Epithelial cell of esophagus (primary cell): ENCODE measurements around the gene DLGAP4.

Experiments used
- DNase-seq: peaks from one replicate; pipeline ENCODE4 v3.0.0; 2010; ENCODE audit warnings: low read depth
- H3K4me3 ChIP-seq: 2 replicates; pipeline ENCODE4 v1.5.1; 2011; ENCODE audit warnings: mild to moderate bottlenecking, low read length, control low read depth
- TF ChIP-seq, protein P1 (sequence below): IDR thresholded peaks from 2 replicates; pipeline ENCODE4 v1.5.1; 2011; ENCODE audit warnings: low read depth, mild to moderate bottlenecking, low read length, control low read depth, inconsistent platforms; ENCODE audit not compliant: insufficient read depth; ENCODE audit errors: missing control alignments

Gene DLGAP4

DNA sequence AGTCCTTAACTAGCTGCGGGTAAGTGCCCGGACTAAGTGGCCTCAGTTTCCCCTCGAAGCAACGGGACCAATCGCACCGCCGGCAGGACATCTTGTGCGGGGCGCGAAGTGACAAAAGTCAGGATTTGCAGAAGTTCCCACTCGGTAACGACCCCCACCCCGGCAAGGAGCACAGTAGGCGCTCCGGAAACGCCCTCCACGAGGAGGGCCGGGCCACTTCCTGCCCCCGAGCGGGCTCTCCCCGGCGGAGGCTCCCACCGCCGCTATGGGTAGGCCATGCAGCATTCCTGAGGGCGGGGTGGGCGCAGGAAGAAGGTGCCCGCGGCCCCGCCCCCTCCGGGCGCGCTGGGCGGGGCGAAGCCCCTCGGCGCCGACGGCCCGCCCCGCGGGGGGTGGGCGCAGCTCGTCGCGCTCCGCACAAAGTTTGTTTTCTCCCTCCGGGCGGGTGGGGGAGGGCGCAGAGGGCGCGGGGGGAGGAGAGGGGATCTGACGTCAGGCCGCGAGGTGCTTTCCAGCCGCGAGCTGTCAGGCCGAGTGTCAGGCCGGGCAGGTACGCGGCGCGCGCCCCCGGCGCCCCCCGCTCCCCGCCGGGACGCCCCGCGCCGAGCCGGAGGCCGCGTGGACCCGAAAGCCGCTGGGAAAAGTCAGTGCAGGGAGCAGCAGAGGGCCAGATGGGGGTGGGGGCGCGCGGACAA lies 267.1 kb downstream of the DLGAP4 start, which contains the start of gene TGIF2:
TGIF2 (plus strand) TSS at position 495 of the 695 bp plus-strand sequence. CDS start 5,178 bp downstream, outside the sequence.
- TF ChIP-seq, protein P1, sequence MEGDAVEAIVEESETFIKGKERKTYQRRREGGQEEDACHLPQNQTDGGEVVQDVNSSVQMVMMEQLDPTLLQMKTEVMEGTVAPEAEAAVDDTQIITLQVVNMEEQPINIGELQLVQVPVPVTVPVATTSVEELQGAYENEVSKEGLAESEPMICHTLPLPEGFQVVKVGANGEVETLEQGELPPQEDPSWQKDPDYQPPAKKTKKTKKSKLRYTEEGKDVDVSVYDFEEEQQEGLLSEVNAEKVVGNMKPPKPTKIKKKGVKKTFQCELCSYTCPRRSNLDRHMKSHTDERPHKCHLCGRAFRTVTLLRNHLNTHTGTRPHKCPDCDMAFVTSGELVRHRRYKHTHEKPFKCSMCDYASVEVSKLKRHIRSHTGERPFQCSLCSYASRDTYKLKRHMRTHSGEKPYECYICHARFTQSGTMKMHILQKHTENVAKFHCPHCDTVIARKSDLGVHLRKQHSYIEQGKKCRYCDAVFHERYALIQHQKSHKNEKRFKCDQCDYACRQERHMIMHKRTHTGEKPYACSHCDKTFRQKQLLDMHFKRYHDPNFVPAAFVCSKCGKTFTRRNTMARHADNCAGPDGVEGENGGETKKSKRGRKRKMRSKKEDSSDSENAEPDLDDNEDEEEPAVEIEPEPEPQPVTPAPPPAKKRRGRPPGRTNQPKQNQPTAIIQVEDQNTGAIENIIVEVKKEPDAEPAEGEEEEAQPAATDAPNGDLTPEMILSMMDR: no peak
- peak within 1 kb of the TSS; percentile 63 for H3K4me3 ChIP-seq
- DNase-seq: peak; percentile 66

DNA sequence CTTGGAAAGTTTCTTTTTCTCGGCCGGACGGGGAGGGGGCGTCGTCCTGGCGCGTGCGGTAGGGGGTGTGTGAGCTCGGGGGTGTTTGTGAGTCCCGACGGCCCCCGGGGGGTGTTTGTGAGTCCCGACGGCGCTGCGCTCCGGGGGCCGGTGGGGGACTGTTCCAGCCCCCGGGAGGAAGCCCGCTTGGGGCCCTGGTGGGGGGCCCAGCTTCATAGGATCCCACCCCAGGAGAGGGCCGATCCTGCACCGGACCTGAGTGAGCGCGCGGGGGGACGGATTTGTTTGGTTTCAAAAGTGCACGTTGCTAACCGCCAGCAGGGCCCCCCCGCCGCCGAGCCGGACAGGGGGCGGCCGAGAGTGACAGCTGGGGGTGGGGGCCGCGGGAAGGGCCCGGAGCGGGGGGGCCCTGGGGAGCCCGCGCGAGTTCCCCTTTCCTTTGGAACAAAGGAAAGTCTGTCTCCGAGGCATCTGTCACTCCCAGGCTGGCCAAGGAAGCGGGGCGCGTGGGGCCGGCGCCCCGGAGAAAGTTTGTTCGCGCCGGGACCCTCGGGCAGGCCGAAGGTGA lies 267.7 kb downstream of the DLGAP4 start:
- peak overlapping the region; percentile 63 for H3K4me3 ChIP-seq
- no peak for DNase-seq
- TF ChIP-seq, protein P1: no peak

DNA sequence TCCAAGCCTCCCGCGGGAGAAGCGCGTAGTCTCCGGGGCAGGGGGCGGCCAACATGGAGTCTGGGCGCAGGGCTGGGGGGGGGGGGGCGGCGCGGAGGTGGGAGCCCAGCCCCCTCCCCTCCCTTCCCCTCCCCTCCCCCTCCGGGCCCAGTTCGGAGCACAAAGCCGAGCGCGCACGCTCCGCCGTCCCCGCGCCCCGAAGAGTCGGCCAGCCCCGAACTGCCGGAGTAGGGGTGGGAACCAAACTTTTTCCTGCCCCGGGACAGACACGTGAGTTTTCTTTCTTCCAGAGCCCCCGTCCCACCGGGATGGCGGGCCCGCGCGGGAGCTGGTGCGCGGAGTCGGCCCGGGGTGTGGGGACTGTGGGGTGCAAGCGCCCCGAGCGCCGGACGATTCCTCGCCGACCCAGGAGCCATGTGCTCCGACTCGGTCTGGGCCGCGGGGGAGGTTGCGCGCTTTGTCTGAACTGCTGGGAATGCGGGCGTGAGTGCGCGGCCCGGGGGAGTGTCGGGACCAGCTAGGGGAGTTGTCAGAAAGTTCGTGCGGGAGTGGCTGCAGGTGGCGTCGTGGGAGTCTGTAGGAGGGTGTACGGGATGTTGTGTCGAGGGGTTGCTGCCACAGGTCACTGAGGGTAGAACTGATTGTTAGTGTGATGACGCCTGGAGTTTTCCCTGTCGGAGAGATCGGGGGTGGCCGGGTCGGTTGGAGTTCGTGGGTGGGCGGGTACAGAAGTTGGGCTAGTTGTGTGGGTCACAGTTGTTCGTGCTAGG lies 268.4 kb downstream of the DLGAP4 start:
- TF ChIP-seq, protein P1: no peak

DNA sequence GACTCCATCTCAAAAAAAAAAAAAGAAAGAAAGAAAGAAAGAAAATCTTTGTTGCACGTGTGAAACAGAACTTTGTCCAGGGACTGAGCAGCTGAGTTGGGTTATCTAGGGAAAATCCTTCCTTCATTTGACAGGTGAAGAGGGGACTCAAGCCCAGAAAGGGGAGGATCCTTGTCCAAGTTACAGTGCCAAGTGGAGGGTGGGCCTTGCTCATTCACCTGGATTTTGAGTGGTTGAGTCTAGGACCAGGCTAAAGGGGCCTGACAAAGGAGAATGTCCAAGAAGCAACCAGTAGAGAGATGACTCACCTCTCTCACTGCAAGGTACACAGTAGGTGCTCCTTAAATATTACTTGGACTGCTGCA lies 269.9 kb downstream of the DLGAP4 start:
- H3K4me3 ChIP-seq: no peak overlapping the region
- DNase-seq: no peak
- TF ChIP-seq, protein P1: no peak

More for the DNA sequence above, 268.4 kb downstream of the DLGAP4 start:
- peak overlapping the region; percentile 63 for H3K4me3 ChIP-seq
- DNase-seq: peak; percentile 51
